Mammary epithelial cell (primary cell): ENCODE data around the gene CDH11.

Experiments used
- CTCF ChIP-seq, 2 donors: IDR thresholded peaks in 1 of 2; conservative IDR thresholded peaks in 1 of 2; 2 replicates each; pipeline ENCODE4 v1.5.1; 2011 to 2012; ENCODE audit warnings: inconsistent platforms in 2 of 2, low read length in 2 of 2, mild to moderate bottlenecking in 2 of 2, control low read depth in 1 of 2, low read depth in 1 of 2; ENCODE audit not compliant: insufficient read depth in 1 of 2; ENCODE audit errors: extremely low read depth in 1 of 2
- EZH2 ChIP-seq: IDR thresholded peaks from 2 replicates; pipeline ENCODE4 v1.6.1; 2012; ENCODE audit warnings: low read length, inconsistent platforms, borderline replicate concordance

- TF ChIP-seq CTCF (conservative IDR thresholded peaks at IDR 0.05 in 1 of 2, IDR thresholded peaks at IDR 0.05 in 1 of 2; ENCODE audit: extremely low read depth in 1 of 2, insufficient read depth in 1 of 2, low read depth in 1 of 2, low read length in 2 of 2) (peak; percentile 65), EZH2 (no peak)
Observed at GRCh38 chr16:64983963-64984362, 137.9 kb downstream of the CDH11 start.
